WTC11 (cell line): ENCODE data around the gene RBP7. TPM values are rescaled to one million over a fixed set of nuclear protein-coding genes. Genes with fewer than 3 reads are reported as not detected.

Experiments
- ATAC-seq: fragments of 200-7000 bp; cut with Tn5 transposase; 2 replicates; pipeline ENCODE4 v1.10.0; 2021; ENCODE audit warnings: mild to moderate bottlenecking, moderate library complexity
- CTCF ChIA-PET: fragments of 300-600 bp; sonication (Branson Sonifier 250); formaldehyde crosslinking; loops from one replicate; lab custom pipeline; 2021; ENCODE audit warnings: antibody characterized with exemption; lab: Charles Lee
- POLR2A ChIA-PET: fragments of 350-600 bp; sonication (Branson Sonifier 250); formaldehyde crosslinking; loops from one replicate; lab custom pipeline; 2021; ENCODE audit warnings: antibody characterized with exemption; lab: Charles Lee
- DNase-seq: peaks from one replicate; pipeline ENCODE4 v3.0.0; 2021; ENCODE audit warnings: low spot score
- H3K27ac Mint-ChIP-seq: 2 replicates; pipeline ENCODE4 v1.8.0; 2021; ENCODE audit warnings: mixed read lengths
- H3K27me3 Mint-ChIP-seq: 2 replicates; pipeline ENCODE4 v1.8.0; 2021; ENCODE audit warnings: low read depth, mild to moderate bottlenecking, moderate library complexity, mixed read lengths
- H3K36me3 Mint-ChIP-seq: 2 replicates; pipeline ENCODE4 v1.8.0; 2021; ENCODE audit warnings: mixed read lengths
- H3K4me1 Mint-ChIP-seq: 2 replicates; pipeline ENCODE4 v1.8.0; 2022; ENCODE audit warnings: mixed read lengths
- H3K4me3 Mint-ChIP-seq: 2 replicates; pipeline ENCODE4 v1.8.0; 2021; ENCODE audit warnings: mild to moderate bottlenecking, moderate library complexity, mixed read lengths
- H3K9me3 Mint-ChIP-seq: 2 replicates; pipeline ENCODE4 v1.8.0; 2021; ENCODE audit warnings: mixed read lengths
- AR ChIP-seq: fragments of 250-450 bp; sonication (Bioruptor Pico); IDR thresholded peaks from 2 replicates; pipeline ENCODE4 v1.9.0; 2021; ENCODE audit warnings: mild to moderate bottlenecking
- CTCF ChIP-seq: fragments of 200-600 bp; IDR thresholded peaks from 2 replicates; pipeline ENCODE4 v1.8.0; 2022; ENCODE audit warnings: antibody characterized with exemption
- E2F1 ChIP-seq: sonication (generic); formaldehyde crosslinking; IDR thresholded peaks from 2 replicates; pipeline ENCODE4 v1.8.0; 2022; ENCODE audit warnings: mild to moderate bottlenecking, missing genetic modification reagents
- EMX1 ChIP-seq: fragments of 250-450 bp; sonication (Bioruptor Pico); IDR thresholded peaks from 2 replicates; pipeline ENCODE4 v1.8.0; 2021; ENCODE audit warnings: mild to moderate bottlenecking
- ERG ChIP-seq: fragments of 250-450 bp; sonication (Bioruptor Pico); IDR thresholded peaks from 2 replicates; pipeline ENCODE4 v1.8.0; 2021; ENCODE audit warnings: mild to moderate bottlenecking
- MAX ChIP-seq: sonication (generic); formaldehyde crosslinking; IDR thresholded peaks from 2 replicates; pipeline ENCODE4 v1.8.0; 2022; ENCODE audit warnings: mild to moderate bottlenecking, missing genetic modification reagents
- MXD4 ChIP-seq: fragments of 250-450 bp; sonication (Bioruptor Pico); IDR thresholded peaks from 2 replicates; pipeline ENCODE4 v1.8.0; 2021; ENCODE audit warnings: mild to moderate bottlenecking, moderate library complexity, borderline replicate concordance
- NFATC4 ChIP-seq: fragments of 250-450 bp; sonication (Bioruptor Pico); IDR thresholded peaks from 2 replicates; pipeline ENCODE4 v1.9.0; 2021; ENCODE audit warnings: mild to moderate bottlenecking
- RORB ChIP-seq: fragments of 250-450 bp; sonication (Bioruptor Pico); IDR thresholded peaks from 2 replicates; pipeline ENCODE4 v1.9.0; 2021; ENCODE audit warnings: mild to moderate bottlenecking
- TP53 ChIP-seq: sonication (generic); formaldehyde crosslinking; IDR thresholded peaks from 2 replicates; pipeline ENCODE4 v1.8.1; 2023; ENCODE audit warnings: mild to moderate bottlenecking, missing genetic modification reagents
- ZNF121 ChIP-seq: sonication (generic); formaldehyde crosslinking; IDR thresholded peaks from 2 replicates; pipeline ENCODE4 v1.8.0; 2023; ENCODE audit warnings: missing genetic modification reagents
- ZNF219 ChIP-seq: sonication (generic); formaldehyde crosslinking; IDR thresholded peaks from 2 replicates; pipeline ENCODE4 v1.8.0; 2023; ENCODE audit warnings: missing genetic modification reagents, mild to moderate bottlenecking, borderline replicate concordance
- ZNF232 ChIP-seq: sonication (generic); formaldehyde crosslinking; IDR thresholded peaks from 2 replicates; pipeline ENCODE4 v1.8.0; 2022; ENCODE audit warnings: mild to moderate bottlenecking, missing genetic modification reagents
- ZNF263 ChIP-seq: sonication (generic); formaldehyde crosslinking; IDR thresholded peaks from 2 replicates; pipeline ENCODE4 v1.8.1; 2022; ENCODE audit warnings: low read depth, mild to moderate bottlenecking, moderate library complexity, missing genetic modification reagents
- ZNF317 ChIP-seq: sonication (generic); formaldehyde crosslinking; IDR thresholded peaks from 2 replicates; pipeline ENCODE4 v1.8.1; 2023; ENCODE audit warnings: low read depth, mild to moderate bottlenecking, moderate library complexity, missing genetic modification reagents, borderline replicate concordance
- total RNA-seq: library from RNA; stranded (reverse); gene quantifications from 3 replicates; pipeline ENCODE4 v1.2.3, GENCODE V29; 2021
- TF ChIP-seq, protein P1 (sequence below): sonication (generic); formaldehyde crosslinking; IDR thresholded peaks from 2 replicates; pipeline ENCODE4 v1.8.0; 2022; ENCODE audit warnings: missing genetic modification reagents
- TF ChIP-seq, protein P2 (sequence below): fragments of 250-450 bp; sonication (Bioruptor Pico); IDR thresholded peaks from 2 replicates; pipeline ENCODE4 v1.9.0; 2021; ENCODE audit warnings: moderate library complexity, mild to moderate bottlenecking, inconsistent platforms, borderline replicate concordance

The RBP7 gene
- total RNA-seq, 1 experiment from 2014 or later, result 3.2 TPM

- TF ChIP-seq, protein P1, sequence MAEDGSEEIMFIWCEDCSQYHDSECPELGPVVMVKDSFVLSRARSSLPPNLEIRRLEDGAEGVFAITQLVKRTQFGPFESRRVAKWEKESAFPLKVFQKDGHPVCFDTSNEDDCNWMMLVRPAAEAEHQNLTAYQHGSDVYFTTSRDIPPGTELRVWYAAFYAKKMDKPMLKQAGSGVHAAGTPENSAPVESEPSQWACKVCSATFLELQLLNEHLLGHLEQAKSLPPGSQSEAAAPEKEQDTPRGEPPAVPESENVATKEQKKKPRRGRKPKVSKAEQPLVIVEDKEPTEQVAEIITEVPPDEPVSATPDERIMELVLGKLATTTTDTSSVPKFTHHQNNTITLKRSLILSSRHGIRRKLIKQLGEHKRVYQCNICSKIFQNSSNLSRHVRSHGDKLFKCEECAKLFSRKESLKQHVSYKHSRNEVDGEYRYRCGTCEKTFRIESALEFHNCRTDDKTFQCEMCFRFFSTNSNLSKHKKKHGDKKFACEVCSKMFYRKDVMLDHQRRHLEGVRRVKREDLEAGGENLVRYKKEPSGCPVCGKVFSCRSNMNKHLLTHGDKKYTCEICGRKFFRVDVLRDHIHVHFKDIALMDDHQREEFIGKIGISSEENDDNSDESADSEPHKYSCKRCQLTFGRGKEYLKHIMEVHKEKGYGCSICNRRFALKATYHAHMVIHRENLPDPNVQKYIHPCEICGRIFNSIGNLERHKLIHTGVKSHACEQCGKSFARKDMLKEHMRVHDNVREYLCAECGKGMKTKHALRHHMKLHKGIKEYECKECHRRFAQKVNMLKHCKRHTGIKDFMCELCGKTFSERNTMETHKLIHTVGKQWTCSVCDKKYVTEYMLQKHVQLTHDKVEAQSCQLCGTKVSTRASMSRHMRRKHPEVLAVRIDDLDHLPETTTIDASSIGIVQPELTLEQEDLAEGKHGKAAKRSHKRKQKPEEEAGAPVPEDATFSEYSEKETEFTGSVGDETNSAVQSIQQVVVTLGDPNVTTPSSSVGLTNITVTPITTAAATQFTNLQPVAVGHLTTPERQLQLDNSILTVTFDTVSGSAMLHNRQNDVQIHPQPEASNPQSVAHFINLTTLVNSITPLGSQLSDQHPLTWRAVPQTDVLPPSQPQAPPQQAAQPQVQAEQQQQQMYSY, result no peak
- TF ChIP-seq MXD4 (CRISPR knock-in tag) (no peak), TP53 (CRISPR knock-in tag) (no peak), MAX (no peak), AR (CRISPR knock-in tag) (no peak), E2F1 (no peak), ZNF219 (no peak), ZNF121 (CRISPR knock-in tag) (no peak), ZNF317 (CRISPR knock-in tag) (no peak), EMX1 (CRISPR knock-in tag) (no peak)
- TF ChIP-seq, protein P2, sequence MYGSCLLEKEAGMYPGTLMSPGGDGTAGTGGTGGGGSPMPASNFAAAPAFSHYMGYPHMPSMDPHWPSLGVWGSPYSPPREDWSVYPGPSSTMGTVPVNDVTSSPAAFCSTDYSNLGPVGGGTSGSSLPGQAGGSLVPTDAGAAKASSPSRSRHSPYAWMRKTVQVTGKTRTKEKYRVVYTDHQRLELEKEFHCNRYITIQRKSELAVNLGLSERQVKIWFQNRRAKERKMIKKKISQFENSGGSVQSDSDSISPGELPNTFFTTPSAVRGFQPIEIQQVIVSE (CRISPR knock-in tag), result no peak
These were observed 17.0 kb downstream of the RBP7 start (continued) for GRCh38 chr1:10014016-10014415.

- ATAC-seq (no peak), DNase-seq (no peak)
- ChIA-PET CTCF (no interaction called here), POLR2A (no interaction called here)
- Mint-ChIP-seq H3K27ac (no peak overlapping the region), H3K4me3 (no peak overlapping the region), H3K4me1 (no peaks in the 10 kb centered on the region), H3K9me3 (no peaks in the 10 kb centered on the region)
- no peak for TF ChIP-seq RORB
- no peak for TF ChIP-seq MAX
- TF ChIP-seq ZNF263, result no peak
- TF ChIP-seq ZNF232 (CRISPR knock-in tag), result no peak
- TF ChIP-seq CTCF, result no peak
- TF ChIP-seq NFATC4 (CRISPR knock-in tag), result no peak
- no peak for TF ChIP-seq ERG (CRISPR knock-in tag)
- TF ChIP-seq, all 79 proteins: peak for 0
- Mint-ChIP-seq H3K36me3 (no peaks in the 10 kb centered on the region), H3K27me3 (no peaks in the 10 kb centered on the region)
These were observed 22.5 kb downstream of the RBP7 start for GRCh38 chr1:10019561-10019960.
